GM19397 (cell line): Measurements from ENCODE around the gene NACC2.

Experiments used
- ATAC-seq: cut with Tn5 transposase; IDR thresholded peaks from one replicate; pipeline ENCODE4 v1.9.1; 2021; ENCODE audit warnings: mild to moderate bottlenecking, moderate library complexity; ENCODE audit not compliant: unreplicated experiment

NACC2 gene

GRCh38 chr9:136002881-136003280 lies 92.2 kb downstream of the NACC2 start:
- no peak for ATAC-seq

- ATAC-seq: no peak
Measured at GRCh38 chr9:136002215-136002614, 92.9 kb downstream of the NACC2 start.

- ATAC-seq: no peak
Measured at GRCh38 chr9:136001231-136001630, 93.9 kb downstream of the NACC2 start.

- no peak for ATAC-seq
Measured at GRCh38 chr9:135998410-135999071, 96.5 kb downstream of the NACC2 start.

- ATAC-seq: no peak
Measured at GRCh38 chr9:135998016-135998380, 97.1 kb downstream of the NACC2 start.

GRCh38 chr9:135997090-135998015 lies 97.7 kb downstream of the NACC2 start:
- ATAC-seq: no peak

- ATAC-seq: no peak
Measured at GRCh38 chr9:135995816-135996215, 99.3 kb downstream of the NACC2 start.

- no peak for ATAC-seq
Measured at GRCh38 chr9:135994501-135995192, 100.4 kb downstream of the NACC2 start.

- no peak for ATAC-seq
Measured at GRCh38 chr9:135993765-135994500, 101.2 kb downstream of the NACC2 start.

- ATAC-seq: no peak
Measured at GRCh38 chr9:135993409-135993742, 101.7 kb downstream of the NACC2 start.

- ATAC-seq: no peak
Measured at GRCh38 chr9:135992486-135993408, 102.3 kb downstream of the NACC2 start.

- no peak for ATAC-seq
Measured at GRCh38 chr9:135991771-135992170, 103.3 kb downstream of the NACC2 start.

GRCh38 chr9:135990468-135991429 lies 104.3 kb downstream of the NACC2 start:
- no peak for ATAC-seq

- ATAC-seq: no peak
Measured at GRCh38 chr9:135989722-135990467, 105.2 kb downstream of the NACC2 start.

GRCh38 chr9:135989157-135989556 lies 105.9 kb downstream of the NACC2 start:
- no peak for ATAC-seq

- ATAC-seq: no peak
Measured at GRCh38 chr9:135988493-135988892, 106.6 kb downstream of the NACC2 start.

- no peak for ATAC-seq
Measured at GRCh38 chr9:135987838-135988404, 107.2 kb downstream of the NACC2 start.

GRCh38 chr9:135986605-135987004 lies 108.5 kb downstream of the NACC2 start:
- ATAC-seq: no peak
